Ishikawa (cell line): ENCODE data around the gene NLN.

ENCODE experiments used
- CEBPB ChIP-seq: IDR thresholded peaks from 2 replicates; pipeline ENCODE4 v1.6.1; 2012
- CREB1 ChIP-seq: IDR thresholded peaks from 2 replicates; pipeline ENCODE4 v1.6.1; 2012; ENCODE audit warnings: low read depth
- EP300 ChIP-seq: IDR thresholded peaks from 2 replicates; pipeline ENCODE4 v1.6.1; 2012; ENCODE audit warnings: borderline replicate concordance
- RAD21 ChIP-seq: IDR thresholded peaks from 2 replicates; pipeline ENCODE4 v1.6.1; 2012; ENCODE audit warnings: low read depth
- TAF1 ChIP-seq: IDR thresholded peaks from 2 replicates; pipeline ENCODE4 v1.6.1; 2012; ENCODE audit warnings: low read depth, mild to moderate bottlenecking
- TEAD4 ChIP-seq: IDR thresholded peaks from 2 replicates; pipeline ENCODE4 v1.6.1; 2012
- YY1 ChIP-seq: IDR thresholded peaks from 2 replicates; pipeline ENCODE4 v1.6.1; 2012; ENCODE audit warnings: low read depth
- TF ChIP-seq, protein P1 (sequence below): IDR thresholded peaks from 2 replicates; pipeline ENCODE4 v1.6.1; 2012
- TF ChIP-seq, protein P2 (sequence below): IDR thresholded peaks from 2 replicates; pipeline ENCODE4 v1.6.1; 2012; ENCODE audit warnings: low read depth, mild to moderate bottlenecking

DNA sequence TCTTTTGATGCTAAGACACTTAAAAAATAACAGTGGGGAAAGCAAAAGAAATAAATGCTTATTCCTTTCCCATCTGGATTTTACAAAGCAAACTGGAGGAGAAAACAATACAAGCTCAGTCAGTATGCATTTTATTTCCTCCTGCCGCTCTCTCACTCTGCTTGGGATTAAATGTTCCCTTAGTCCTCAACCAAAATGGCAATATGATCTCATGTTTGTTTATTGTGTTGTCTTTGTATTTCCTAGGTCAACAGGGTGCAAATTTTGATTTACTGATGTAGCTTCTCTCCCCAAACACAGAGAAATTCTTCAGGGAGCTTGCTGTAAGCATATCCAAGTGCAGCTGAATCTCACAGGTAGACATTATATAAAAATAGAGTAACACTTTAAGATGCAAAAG is 112.3 kb downstream of the NLN start:
- no peak for TF ChIP-seq EP300
- TF ChIP-seq, protein P1, sequence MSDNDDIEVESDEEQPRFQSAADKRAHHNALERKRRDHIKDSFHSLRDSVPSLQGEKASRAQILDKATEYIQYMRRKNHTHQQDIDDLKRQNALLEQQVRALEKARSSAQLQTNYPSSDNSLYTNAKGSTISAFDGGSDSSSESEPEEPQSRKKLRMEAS = no peak
- no peak for TF ChIP-seq TAF1
- TF ChIP-seq RAD21 = no peak
- no peak for TF ChIP-seq CREB1
- TF ChIP-seq YY1 = no peak
- TF ChIP-seq, protein P2, sequence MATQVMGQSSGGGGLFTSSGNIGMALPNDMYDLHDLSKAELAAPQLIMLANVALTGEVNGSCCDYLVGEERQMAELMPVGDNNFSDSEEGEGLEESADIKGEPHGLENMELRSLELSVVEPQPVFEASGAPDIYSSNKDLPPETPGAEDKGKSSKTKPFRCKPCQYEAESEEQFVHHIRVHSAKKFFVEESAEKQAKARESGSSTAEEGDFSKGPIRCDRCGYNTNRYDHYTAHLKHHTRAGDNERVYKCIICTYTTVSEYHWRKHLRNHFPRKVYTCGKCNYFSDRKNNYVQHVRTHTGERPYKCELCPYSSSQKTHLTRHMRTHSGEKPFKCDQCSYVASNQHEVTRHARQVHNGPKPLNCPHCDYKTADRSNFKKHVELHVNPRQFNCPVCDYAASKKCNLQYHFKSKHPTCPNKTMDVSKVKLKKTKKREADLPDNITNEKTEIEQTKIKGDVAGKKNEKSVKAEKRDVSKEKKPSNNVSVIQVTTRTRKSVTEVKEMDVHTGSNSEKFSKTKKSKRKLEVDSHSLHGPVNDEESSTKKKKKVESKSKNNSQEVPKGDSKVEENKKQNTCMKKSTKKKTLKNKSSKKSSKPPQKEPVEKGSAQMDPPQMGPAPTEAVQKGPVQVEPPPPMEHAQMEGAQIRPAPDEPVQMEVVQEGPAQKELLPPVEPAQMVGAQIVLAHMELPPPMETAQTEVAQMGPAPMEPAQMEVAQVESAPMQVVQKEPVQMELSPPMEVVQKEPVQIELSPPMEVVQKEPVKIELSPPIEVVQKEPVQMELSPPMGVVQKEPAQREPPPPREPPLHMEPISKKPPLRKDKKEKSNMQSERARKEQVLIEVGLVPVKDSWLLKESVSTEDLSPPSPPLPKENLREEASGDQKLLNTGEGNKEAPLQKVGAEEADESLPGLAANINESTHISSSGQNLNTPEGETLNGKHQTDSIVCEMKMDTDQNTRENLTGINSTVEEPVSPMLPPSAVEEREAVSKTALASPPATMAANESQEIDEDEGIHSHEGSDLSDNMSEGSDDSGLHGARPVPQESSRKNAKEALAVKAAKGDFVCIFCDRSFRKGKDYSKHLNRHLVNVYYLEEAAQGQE = no peak
- no peak for TF ChIP-seq CEBPB
- no peak for TF ChIP-seq TEAD4
